Measurements from ENCODE around the gene PEX14. TPM values are rescaled to one million over a fixed set of nuclear protein-coding genes. Genes with fewer than 3 reads are reported as not detected.

The PEX14 gene
- total and polyA plus RNA-seq, 2 experiments from 2014 or later = 10.0 to 20.9 TPM

DNA sequence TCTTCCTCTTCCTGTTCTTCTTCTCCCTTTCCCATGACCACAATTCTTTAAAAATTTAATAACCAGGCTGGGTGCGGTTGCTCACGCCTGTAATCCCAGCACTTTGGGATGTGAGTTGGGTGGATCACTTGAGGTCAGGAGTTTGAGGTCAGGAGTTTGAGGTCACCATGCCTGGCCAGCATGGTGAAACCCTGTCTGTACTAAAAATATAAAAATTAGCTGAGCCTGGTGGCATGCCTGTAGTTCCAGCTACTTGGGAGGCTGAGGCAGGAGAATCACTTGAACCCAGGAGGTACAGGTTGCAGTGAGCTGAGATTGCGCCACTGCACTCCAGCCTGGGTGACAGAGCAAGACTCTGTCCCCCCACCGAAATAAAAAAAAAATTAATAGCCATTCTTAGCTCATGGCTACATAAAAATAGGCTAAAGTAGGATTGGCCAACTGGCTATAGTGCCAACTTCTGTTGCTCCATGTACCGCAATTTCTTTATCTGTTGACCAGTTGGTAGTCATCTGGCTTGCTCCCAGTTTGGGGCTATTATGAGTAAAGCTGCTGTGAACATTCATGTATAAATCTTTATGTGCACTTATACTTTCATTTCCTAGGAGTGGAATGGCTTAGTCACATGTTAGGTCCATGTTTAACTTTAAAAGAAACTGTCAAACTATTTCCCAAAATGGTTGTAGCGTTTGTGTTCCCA is 136.3 kb downstream of the PEX14 start:
- Histone ChIP-seq H2AFZ (no peak overlapping the region), H3K36me3 (replicated peaks; ENCODE audit: insufficient read depth, low read depth) (no peaks in the 10 kb centered on the region), H3K4me1 (ENCODE audit: insufficient read depth) (no peaks in the 10 kb centered on the region), H3K4me3 (no peak overlapping the region), H3K4me2 (no peak overlapping the region), H3K27ac (no peak overlapping the region), H3K9me3 (ENCODE audit: low read depth) (no peaks in the 10 kb centered on the region), H3K79me2 (peaks cover 6% of the 10 kb centered on the region), H3K9me2 (replicated peaks; ENCODE audit: insufficient read depth) (no peaks in the 10 kb centered on the region), H3K27me3 (no peaks in the 10 kb centered on the region), H4K20me1 (ENCODE audit: insufficient read depth, poor library complexity, severe bottlenecking) (no peaks in the 10 kb centered on the region)
- no peak for DNase-seq (ENCODE audit: low spot score)
- TF ChIP-seq, protein P1, sequence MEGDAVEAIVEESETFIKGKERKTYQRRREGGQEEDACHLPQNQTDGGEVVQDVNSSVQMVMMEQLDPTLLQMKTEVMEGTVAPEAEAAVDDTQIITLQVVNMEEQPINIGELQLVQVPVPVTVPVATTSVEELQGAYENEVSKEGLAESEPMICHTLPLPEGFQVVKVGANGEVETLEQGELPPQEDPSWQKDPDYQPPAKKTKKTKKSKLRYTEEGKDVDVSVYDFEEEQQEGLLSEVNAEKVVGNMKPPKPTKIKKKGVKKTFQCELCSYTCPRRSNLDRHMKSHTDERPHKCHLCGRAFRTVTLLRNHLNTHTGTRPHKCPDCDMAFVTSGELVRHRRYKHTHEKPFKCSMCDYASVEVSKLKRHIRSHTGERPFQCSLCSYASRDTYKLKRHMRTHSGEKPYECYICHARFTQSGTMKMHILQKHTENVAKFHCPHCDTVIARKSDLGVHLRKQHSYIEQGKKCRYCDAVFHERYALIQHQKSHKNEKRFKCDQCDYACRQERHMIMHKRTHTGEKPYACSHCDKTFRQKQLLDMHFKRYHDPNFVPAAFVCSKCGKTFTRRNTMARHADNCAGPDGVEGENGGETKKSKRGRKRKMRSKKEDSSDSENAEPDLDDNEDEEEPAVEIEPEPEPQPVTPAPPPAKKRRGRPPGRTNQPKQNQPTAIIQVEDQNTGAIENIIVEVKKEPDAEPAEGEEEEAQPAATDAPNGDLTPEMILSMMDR (IDR thresholded peaks at IDR 0.05; ENCODE audit: poor library complexity) = no peak
- TF ChIP-seq EZH2phosphoT487 (IDR thresholded peaks at IDR 0.05; ENCODE audit: low read depth, severe bottlenecking, unreplicated experiment) = no peak
- TF ChIP-seq EZH2 (IDR thresholded peaks at IDR 0.05; ENCODE audit: borderline replicate concordance) = no peak
- 95% methylated on average over 6 of the region's 6 CpGs for WGBS (ENCODE audit: low lambda C conversion rate, missing lambda C conversion rate)

DNA sequence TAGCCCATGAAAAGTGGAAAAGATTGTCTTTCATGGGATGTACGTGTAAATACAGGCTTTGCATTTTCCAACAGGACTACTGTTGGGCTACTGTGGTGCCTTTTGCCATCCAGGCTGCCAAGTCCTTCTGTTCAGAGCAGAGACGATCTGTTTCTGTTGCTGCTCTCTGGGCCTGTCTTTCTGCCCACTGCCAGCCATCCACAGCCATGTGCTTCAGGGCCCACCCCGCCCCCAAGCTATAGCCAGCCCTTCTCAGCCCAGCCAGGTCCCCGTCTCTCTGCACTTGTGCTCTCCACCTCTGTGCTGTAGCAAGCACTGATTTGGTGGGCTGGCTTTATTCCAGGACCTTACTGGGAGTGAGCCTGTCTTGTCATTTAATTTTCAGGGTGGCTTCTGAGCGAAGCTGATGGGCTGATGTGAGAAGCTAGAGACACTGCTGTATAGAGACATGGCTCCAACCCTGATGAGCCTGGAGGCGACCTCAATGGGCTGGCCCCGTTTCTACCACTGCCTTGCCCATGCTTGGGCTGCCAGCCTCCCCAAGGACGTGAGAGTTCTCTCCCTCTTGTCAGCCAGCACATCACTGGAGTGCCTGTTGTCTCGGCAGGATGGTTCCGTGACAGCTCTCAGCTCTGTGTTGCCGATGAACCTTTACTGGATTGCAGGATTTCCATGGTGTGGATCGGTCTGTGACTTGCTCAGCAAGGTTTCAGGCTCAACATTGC is 137.8 kb downstream of the PEX14 start:
- 88% methylated on average over 12 of the region's 12 CpGs for WGBS (ENCODE audit: low lambda C conversion rate, missing lambda C conversion rate)
- H2AFZ ChIP-seq = no peak overlapping the region
- no peaks in the 10 kb centered on the region for H3K9me2 ChIP-seq (replicated peaks; ENCODE audit: insufficient read depth)
- H3K27ac ChIP-seq = no peak overlapping the region
- TF ChIP-seq EZH2phosphoT487 (IDR thresholded peaks at IDR 0.05; ENCODE audit: low read depth, severe bottlenecking, unreplicated experiment) (no peak), EZH2 (IDR thresholded peaks at IDR 0.05; ENCODE audit: borderline replicate concordance) (no peak)
- TF ChIP-seq, protein P1 (IDR thresholded peaks at IDR 0.05; ENCODE audit: poor library complexity) = no peak
- H3K27me3 ChIP-seq = no peaks in the 10 kb centered on the region
- H3K36me3 ChIP-seq (replicated peaks; ENCODE audit: insufficient read depth, low read depth) = no peaks in the 10 kb centered on the region
- no peak overlapping the region for H3K4me3 ChIP-seq
- no peak for DNase-seq (ENCODE audit: low spot score)
- H4K20me1 ChIP-seq (ENCODE audit: insufficient read depth, poor library complexity, severe bottlenecking) = no peaks in the 10 kb centered on the region
- H3K79me2 ChIP-seq = peaks cover 6% of the 10 kb centered on the region
- no peak overlapping the region for H3K4me2 ChIP-seq
- no peaks in the 10 kb centered on the region for H3K9me3 ChIP-seq (ENCODE audit: low read depth)
- H3K4me1 ChIP-seq (ENCODE audit: insufficient read depth) = no peaks in the 10 kb centered on the region

DNA sequence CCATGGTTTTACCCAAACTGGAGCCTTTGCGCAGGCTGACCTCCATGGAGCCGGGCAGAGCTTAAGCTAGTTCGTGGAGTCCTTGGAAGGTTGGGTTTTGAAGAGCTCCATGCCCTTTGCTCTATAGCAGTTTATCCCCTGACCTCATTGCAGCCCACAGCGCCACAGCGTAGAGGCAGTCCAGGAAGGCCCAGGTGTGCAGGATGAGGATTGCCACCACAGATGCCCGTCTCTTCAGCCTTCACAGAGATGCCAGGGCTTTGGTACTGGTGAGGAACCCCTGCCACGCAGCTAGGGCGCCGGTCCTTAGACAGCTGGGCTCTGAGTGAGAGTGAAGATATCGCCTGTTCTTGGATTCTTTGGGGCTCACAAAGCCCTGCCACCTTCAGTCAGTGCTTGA is 138.6 kb downstream of the PEX14 start:
- TF ChIP-seq, protein P1 (IDR thresholded peaks at IDR 0.05; ENCODE audit: poor library complexity) = no peak
- H3K4me2 ChIP-seq = no peak overlapping the region
- H3K4me3 ChIP-seq = no peak overlapping the region
- WGBS (ENCODE audit: low lambda C conversion rate, missing lambda C conversion rate) = 98% methylated on average over 10 of the region's 10 CpGs
- no peaks in the 10 kb centered on the region for H3K4me1 ChIP-seq (ENCODE audit: insufficient read depth)
- no peaks in the 10 kb centered on the region for H3K27me3 ChIP-seq
- no peaks in the 10 kb centered on the region for H3K36me3 ChIP-seq (replicated peaks; ENCODE audit: insufficient read depth, low read depth)
- peaks cover 6% of the 10 kb centered on the region for H3K79me2 ChIP-seq
- no peak overlapping the region for H3K27ac ChIP-seq
- DNase-seq (ENCODE audit: low spot score) = no peak
- no peak overlapping the region for H2AFZ ChIP-seq
- H4K20me1 ChIP-seq (ENCODE audit: insufficient read depth, poor library complexity, severe bottlenecking) = no peaks in the 10 kb centered on the region
- no peaks in the 10 kb centered on the region for H3K9me2 ChIP-seq (replicated peaks; ENCODE audit: insufficient read depth)
- no peaks in the 10 kb centered on the region for H3K9me3 ChIP-seq (ENCODE audit: low read depth)

All from hepatocyte (in vitro differentiated cells).